Fibroblast of the conjunctiva (primary cell): ENCODE data around the gene ZNF503.

Experiments
- DNase-seq: peaks from one replicate; pipeline ENCODE4 v3.0.0-alpha.2; 2010; ENCODE audit warnings: low read depth

ZNF503 gene

GRCh38 chr10:75431180-75432111 is 29.9 kb upstream of the ZNF503 start, which contains the start of gene LRMDA:
Gene LRMDA (plus strand): TSS chr10:75431624.
- DNase-seq: no peak

- no peak for DNase-seq
Observed at GRCh38 chr10:75430000-75430763, 28.6 kb upstream of the ZNF503 start.

GRCh38 chr10:75429159-75429827 is 27.7 kb upstream of the ZNF503 start:
- DNase-seq: no peak

GRCh38 chr10:75428434-75429158 is 27.0 kb upstream of the ZNF503 start:
- DNase-seq: no peak

- no peak for DNase-seq
Observed at GRCh38 chr10:75427951-75428350, 26.4 kb upstream of the ZNF503 start.

GRCh38 chr10:75426880-75427279 is 25.3 kb upstream of the ZNF503 start:
- DNase-seq: no peak

GRCh38 chr10:75425291-75426079 is 23.9 kb upstream of the ZNF503 start:
- no peak for DNase-seq

- DNase-seq: no peak
Observed at GRCh38 chr10:75424571-75424970, 23.0 kb upstream of the ZNF503 start.

GRCh38 chr10:75422913-75423312 is 21.3 kb upstream of the ZNF503 start:
- no peak for DNase-seq

- DNase-seq: no peak
Observed at GRCh38 chr10:75418712-75419111, 17.1 kb upstream of the ZNF503 start.

GRCh38 chr10:75418293-75418692 is 16.7 kb upstream of the ZNF503 start:
- DNase-seq: no peak

GRCh38 chr10:75417522-75417927 is 16.0 kb upstream of the ZNF503 start:
- no peak for DNase-seq

GRCh38 chr10:75414527-75414926 is 13.0 kb upstream of the ZNF503 start:
- no peak for DNase-seq

- DNase-seq: no peak
Observed at GRCh38 chr10:75410132-75411005, 8.8 kb upstream of the ZNF503 start.

- DNase-seq: no peak
Observed at GRCh38 chr10:75408911-75409885, 7.6 kb upstream of the ZNF503 start.

- no peak for DNase-seq
Observed at GRCh38 chr10:75408509-75408875, 6.9 kb upstream of the ZNF503 start.

- DNase-seq: no peak
Observed at GRCh38 chr10:75407713-75408508, 6.3 kb upstream of the ZNF503 start.

GRCh38 chr10:75407224-75407712 is 5.7 kb upstream of the ZNF503 start:
- no peak for DNase-seq
